Measurements from ENCODE around the gene SP3.
"Not testable (repeated sequence)": the region's sequence is repeated elsewhere in the genome, so short reads cannot be mapped to it uniquely, and the experiment has no call there.

The SP3 gene

DNA sequence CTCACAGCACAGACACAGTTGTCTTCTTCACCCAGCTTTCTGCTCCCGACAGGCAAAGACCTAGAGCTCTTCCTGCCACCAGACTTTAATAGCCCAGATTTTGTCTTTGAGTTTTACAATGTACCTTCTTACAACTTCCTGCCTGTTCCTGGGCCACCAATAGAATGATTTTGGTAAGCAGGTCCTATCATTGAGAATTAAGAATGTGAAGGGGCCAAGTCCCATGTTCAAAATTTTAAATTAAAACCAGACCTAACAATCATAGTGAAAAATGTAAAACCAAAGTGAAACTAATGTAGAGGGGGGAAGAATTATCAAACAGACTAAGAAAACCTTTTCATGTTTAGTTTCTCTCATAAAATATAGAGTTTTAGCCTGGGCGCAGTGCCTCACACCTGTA is 72.8 kb downstream of the SP3 start:
- no peak for DNase-seq (ENCODE audit: extremely low read depth, low read depth)
- H3K4me3 ChIP-seq (replicated peaks; ENCODE audit: low read depth, low read length), result no peak overlapping the region
- TF ChIP-seq, protein P1, sequence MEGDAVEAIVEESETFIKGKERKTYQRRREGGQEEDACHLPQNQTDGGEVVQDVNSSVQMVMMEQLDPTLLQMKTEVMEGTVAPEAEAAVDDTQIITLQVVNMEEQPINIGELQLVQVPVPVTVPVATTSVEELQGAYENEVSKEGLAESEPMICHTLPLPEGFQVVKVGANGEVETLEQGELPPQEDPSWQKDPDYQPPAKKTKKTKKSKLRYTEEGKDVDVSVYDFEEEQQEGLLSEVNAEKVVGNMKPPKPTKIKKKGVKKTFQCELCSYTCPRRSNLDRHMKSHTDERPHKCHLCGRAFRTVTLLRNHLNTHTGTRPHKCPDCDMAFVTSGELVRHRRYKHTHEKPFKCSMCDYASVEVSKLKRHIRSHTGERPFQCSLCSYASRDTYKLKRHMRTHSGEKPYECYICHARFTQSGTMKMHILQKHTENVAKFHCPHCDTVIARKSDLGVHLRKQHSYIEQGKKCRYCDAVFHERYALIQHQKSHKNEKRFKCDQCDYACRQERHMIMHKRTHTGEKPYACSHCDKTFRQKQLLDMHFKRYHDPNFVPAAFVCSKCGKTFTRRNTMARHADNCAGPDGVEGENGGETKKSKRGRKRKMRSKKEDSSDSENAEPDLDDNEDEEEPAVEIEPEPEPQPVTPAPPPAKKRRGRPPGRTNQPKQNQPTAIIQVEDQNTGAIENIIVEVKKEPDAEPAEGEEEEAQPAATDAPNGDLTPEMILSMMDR (IDR thresholded peaks at IDR 0.05; ENCODE audit: low read depth, low read length, missing control alignments), result no peak

GRCh38 chr2:173891315-173892037 is 73.7 kb downstream of the SP3 start:
- TF ChIP-seq, protein P1 (IDR thresholded peaks at IDR 0.05; ENCODE audit: low read depth, low read length, missing control alignments), result no peak

GRCh38 chr2:173889464-173889863 is 75.7 kb downstream of the SP3 start:
- H3K4me3 ChIP-seq (replicated peaks; ENCODE audit: low read depth, low read length); DNase-seq (ENCODE audit: extremely low read depth, low read depth): not testable (repeated sequence)

More at GRCh38 chr2:173891315-173892037, 73.7 kb downstream of the SP3 start:
- no peak overlapping the region for H3K4me3 ChIP-seq (replicated peaks; ENCODE audit: low read depth, low read length)
- DNase-seq (ENCODE audit: extremely low read depth, low read depth), result no peak

- no peak for DNase-seq (ENCODE audit: extremely low read depth, low read depth)
- TF ChIP-seq, protein P1 (IDR thresholded peaks at IDR 0.05; ENCODE audit: low read depth, low read length, missing control alignments), result no peak
- no peak overlapping the region for H3K4me3 ChIP-seq (replicated peaks; ENCODE audit: low read depth, low read length)
Observed at GRCh38 chr2:173886613-173887012, 78.6 kb downstream of the SP3 start.

GRCh38 chr2:173884025-173884802 is 81.0 kb downstream of the SP3 start:
- TF ChIP-seq, protein P1 (IDR thresholded peaks at IDR 0.05; ENCODE audit: low read depth, low read length, missing control alignments), result peak; percentile 76
- no peak for DNase-seq (ENCODE audit: extremely low read depth, low read depth)
- no peak overlapping the region for H3K4me3 ChIP-seq (replicated peaks; ENCODE audit: low read depth, low read length)

DNA sequence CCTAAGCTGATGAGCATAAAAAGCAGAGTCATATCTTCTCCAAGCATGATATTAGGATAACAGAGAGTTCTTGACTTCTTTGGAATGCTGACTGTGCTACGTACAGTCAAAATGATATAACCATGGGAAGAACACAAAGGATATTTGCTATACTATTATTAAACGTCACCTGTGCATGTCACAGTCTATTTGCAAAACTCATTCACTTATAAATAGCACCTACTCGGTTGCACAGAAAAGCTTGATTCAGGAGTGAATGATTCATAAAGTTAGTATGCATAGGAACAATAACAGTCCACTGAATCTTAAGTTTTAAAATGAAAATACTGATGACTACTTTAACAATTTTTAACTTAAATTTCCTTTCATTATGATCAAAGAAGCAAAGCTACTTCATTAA is 83.3 kb downstream of the SP3 start:
- DNase-seq (ENCODE audit: extremely low read depth, low read depth), result no peak
- no peak overlapping the region for H3K4me3 ChIP-seq (replicated peaks; ENCODE audit: low read depth, low read length)
- TF ChIP-seq, protein P1 (IDR thresholded peaks at IDR 0.05; ENCODE audit: low read depth, low read length, missing control alignments), result no peak

DNA sequence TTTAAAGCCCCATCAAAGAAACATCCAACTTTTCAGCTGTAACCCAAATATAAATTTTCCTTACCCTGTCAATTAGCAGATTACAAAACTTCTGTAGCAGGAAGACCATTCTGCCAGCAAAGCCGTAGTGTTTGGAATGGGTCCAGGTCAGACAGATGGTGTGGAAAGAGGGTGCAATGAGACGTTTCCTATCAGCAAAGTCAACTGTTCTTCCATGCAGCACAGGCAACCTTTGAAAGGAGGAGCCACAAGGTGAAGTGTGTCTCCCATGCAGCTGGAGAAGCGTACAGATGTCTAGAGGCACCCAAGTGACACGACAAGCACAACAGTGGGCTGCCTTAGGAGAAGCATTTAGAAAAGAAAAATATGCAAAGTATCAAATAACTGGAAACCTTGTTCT is 83.7 kb downstream of the SP3 start:
- TF ChIP-seq, protein P1 (IDR thresholded peaks at IDR 0.05; ENCODE audit: low read depth, low read length, missing control alignments), result no peak
- no peak for DNase-seq (ENCODE audit: extremely low read depth, low read depth)
- no peak overlapping the region for H3K4me3 ChIP-seq (replicated peaks; ENCODE audit: low read depth, low read length)

All from HFF-Myc (cell line).